Mammary epithelial cell (primary cell): ENCODE data around the gene FSCN2.

Source experiments
- EZH2 ChIP-seq: IDR thresholded peaks from 2 replicates; pipeline ENCODE4 v1.6.1; 2012; ENCODE audit warnings: low read length, inconsistent platforms, borderline replicate concordance
- TF ChIP-seq, protein P1 (sequence below), 2 donors: IDR thresholded peaks in 1 of 2; conservative IDR thresholded peaks in 1 of 2; 2 replicates each; pipeline ENCODE4 v1.5.1; 2011 to 2012; ENCODE audit warnings: inconsistent platforms in 2 of 2, low read length in 2 of 2, mild to moderate bottlenecking in 2 of 2, control low read depth in 1 of 2, low read depth in 1 of 2; ENCODE audit not compliant: insufficient read depth in 1 of 2; ENCODE audit errors: extremely low read depth in 1 of 2

DNA sequence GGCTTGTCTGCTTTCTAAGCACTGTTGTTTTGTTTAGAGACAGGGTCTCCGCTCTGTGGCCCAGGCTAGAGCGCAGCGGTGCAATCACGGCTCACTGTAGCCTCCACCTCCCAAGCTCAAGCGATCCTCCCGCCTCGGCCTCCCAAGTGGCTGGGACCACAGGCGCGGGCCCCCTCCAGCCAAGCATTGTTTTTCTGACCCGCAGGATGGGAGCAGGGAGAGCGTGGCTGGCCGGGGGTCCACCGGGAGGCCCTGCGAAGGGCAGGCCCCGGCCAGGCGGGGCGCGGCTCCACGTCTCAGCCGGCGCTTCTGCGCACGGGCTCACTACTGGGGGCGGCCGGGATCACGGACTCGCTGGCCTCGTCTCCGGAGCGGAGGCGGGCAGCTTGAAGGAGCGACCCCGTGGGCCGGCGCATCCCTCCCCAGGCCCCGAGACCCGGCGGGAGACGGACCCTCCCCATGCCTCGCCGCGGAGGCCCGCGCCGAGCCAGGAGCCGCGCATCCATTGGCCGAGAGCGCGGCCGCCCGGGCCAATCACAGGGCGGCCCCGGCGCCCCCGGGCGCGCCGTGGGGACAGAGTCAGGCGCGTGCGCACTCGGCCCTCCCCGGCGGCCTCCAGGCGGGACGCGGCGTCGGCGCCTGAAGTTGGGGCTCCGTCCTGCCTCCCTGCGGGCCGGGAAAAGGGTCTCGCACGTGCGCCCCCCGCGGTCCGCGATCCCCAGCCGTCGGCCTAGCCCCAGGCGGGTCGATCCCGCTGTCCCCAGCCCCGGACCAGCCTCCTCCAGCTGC is 40.5 kb upstream of the FSCN2 start:
- TF ChIP-seq, protein P1, sequence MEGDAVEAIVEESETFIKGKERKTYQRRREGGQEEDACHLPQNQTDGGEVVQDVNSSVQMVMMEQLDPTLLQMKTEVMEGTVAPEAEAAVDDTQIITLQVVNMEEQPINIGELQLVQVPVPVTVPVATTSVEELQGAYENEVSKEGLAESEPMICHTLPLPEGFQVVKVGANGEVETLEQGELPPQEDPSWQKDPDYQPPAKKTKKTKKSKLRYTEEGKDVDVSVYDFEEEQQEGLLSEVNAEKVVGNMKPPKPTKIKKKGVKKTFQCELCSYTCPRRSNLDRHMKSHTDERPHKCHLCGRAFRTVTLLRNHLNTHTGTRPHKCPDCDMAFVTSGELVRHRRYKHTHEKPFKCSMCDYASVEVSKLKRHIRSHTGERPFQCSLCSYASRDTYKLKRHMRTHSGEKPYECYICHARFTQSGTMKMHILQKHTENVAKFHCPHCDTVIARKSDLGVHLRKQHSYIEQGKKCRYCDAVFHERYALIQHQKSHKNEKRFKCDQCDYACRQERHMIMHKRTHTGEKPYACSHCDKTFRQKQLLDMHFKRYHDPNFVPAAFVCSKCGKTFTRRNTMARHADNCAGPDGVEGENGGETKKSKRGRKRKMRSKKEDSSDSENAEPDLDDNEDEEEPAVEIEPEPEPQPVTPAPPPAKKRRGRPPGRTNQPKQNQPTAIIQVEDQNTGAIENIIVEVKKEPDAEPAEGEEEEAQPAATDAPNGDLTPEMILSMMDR (conservative IDR thresholded peaks at IDR 0.05 in 1 of 2, IDR thresholded peaks at IDR 0.05 in 1 of 2; ENCODE audit: extremely low read depth in 1 of 2, insufficient read depth in 1 of 2, low read depth in 1 of 2, low read length in 2 of 2), result no peak
- TF ChIP-seq EZH2, result no peak
